GM12878 (cell line): ENCODE results near the gene PRKG1. TPM values are rescaled to one million over a fixed set of nuclear protein-coding genes. Genes with fewer than 3 reads are reported as not detected.

ENCODE experiments used
- ATAC-seq: fragments of 200-7000 bp; cut with Tn5 transposase; 3 replicates; pipeline ENCODE4 v1.9.1; 2020; ENCODE audit warnings: mild to moderate bottlenecking, moderate library complexity
- BruUV-seq: library from RNA; stranded (reverse); fragments of 400-500 nt; replicated peaks from 2 replicates; lab custom pipeline; 2021; lab: Mats Ljungman, UMichigan
- CTCF ChIA-PET: fragments of 300-600 bp; sonication (Branson Sonifier 250); formaldehyde crosslinking; extraction: SDS; loops from one replicate; lab custom pipeline; 2021; ENCODE audit warnings: inconsistent platforms; lab: Yijun Ruan, JAX
- POLR2A ChIA-PET: fragments of 350-600 bp; formaldehyde crosslinking; extraction: SDS; loops from one replicate; lab custom pipeline; 2021; ENCODE audit warnings: inconsistent platforms; lab: Charles Lee
- RAD21 ChIA-PET: fragments of 300-600 bp; sonication (Branson Sonifier 250); formaldehyde crosslinking; loops from one replicate; lab custom pipeline; 2023; ENCODE audit warnings: antibody characterized with exemption; ENCODE audit not compliant: unreplicated experiment; lab: Charles Lee
- SMC1A ChIA-PET: fragments of 300-600 bp; sonication (Branson Sonifier 250); formaldehyde crosslinking; loops from one replicate; lab custom pipeline; 2023; ENCODE audit not compliant: unreplicated experiment, uncharacterized antibody; lab: Charles Lee
- DNase-seq: peaks from one replicate; pipeline ENCODE4 v3.0.0-alpha.2; 2011; ENCODE audit warnings: low read depth, low spot score
- FAIRE-seq: peaks from 3 replicates; lab custom pipeline; 2011; peaks lifted over from hg19 to GRCh38; lab: Jason Lieb, UNC
- H2AFZ ChIP-seq: 2 replicates; pipeline ENCODE4 v1.6.0; 2011; ENCODE audit warnings: low read depth, low read length, control low read depth; ENCODE audit not compliant: control insufficient read depth
- H3K27ac ChIP-seq: 2 replicates; pipeline ENCODE4 v1.5.1; 2011; ENCODE audit warnings: control low read depth; ENCODE audit not compliant: control insufficient read depth, insufficient read depth
- H3K27me3 ChIP-seq, 2 experiments: replicated peaks in 1 of 2; 2 replicates each; pipeline versions ENCODE4 v1.6.0 to v1.6.1; 2011; ENCODE audit warnings: low read length in 1 of 2; ENCODE audit not compliant: control insufficient read depth in 2 of 2, insufficient read depth in 2 of 2
- H3K36me3 ChIP-seq, 2 experiments: 2 replicates each; pipeline ENCODE4 v1.5.1; 2011; ENCODE audit warnings: low read length in 1 of 2; ENCODE audit not compliant: control insufficient read depth in 2 of 2, insufficient read depth in 2 of 2
- H3K4me1 ChIP-seq: 2 replicates; pipeline ENCODE4 v1.6.1; 2011; ENCODE audit warnings: mild to moderate bottlenecking, low read length, moderate library complexity, mixed read lengths; ENCODE audit not compliant: control insufficient read depth, insufficient read depth
- H3K4me2 ChIP-seq: 2 replicates; pipeline ENCODE4 v1.6.0; 2011; ENCODE audit warnings: control low read depth; ENCODE audit not compliant: control insufficient read depth, insufficient read depth
- H3K4me3 ChIP-seq: fragments of 200-600 bp; sonication (generic); 2 replicates; pipeline ENCODE4 v1.5.1; 2016
- H3K79me2 ChIP-seq: 2 replicates; pipeline ENCODE4 v1.6.0; 2011; ENCODE audit warnings: low read length; ENCODE audit not compliant: control insufficient read depth, insufficient read depth
- H3K9ac ChIP-seq: 2 replicates; pipeline ENCODE4 v1.8.0; 2011; ENCODE audit warnings: low read length, control low read depth, mixed read lengths; ENCODE audit not compliant: control insufficient read depth, insufficient read depth
- H3K9me3 ChIP-seq: replicated peaks from 3 replicates; pipeline ENCODE4 v1.5.1; 2011; ENCODE audit warnings: mild to moderate bottlenecking, low read length; ENCODE audit not compliant: control insufficient read depth, insufficient read depth
- H4K20me1 ChIP-seq: 2 replicates; pipeline ENCODE4 v1.6.0; 2011; ENCODE audit not compliant: control insufficient read depth, insufficient read depth
- EGR1 ChIP-seq, 2 experiments: IDR thresholded peaks; 1 replicate in 1 of 2; 2 replicates in 1 of 2; pipeline ENCODE4 v1.6.1; 2011 to 2012; ENCODE audit warnings: low read depth in 2 of 2, low read length in 2 of 2, borderline replicate concordance in 1 of 2, mild to moderate bottlenecking in 1 of 2, moderate library complexity in 1 of 2
- JUNB ChIP-seq: IDR thresholded peaks from 2 replicates; pipeline ENCODE4 v1.6.1; 2016; ENCODE audit warnings: antibody characterized with exemption, mild to moderate bottlenecking
- NFXL1 ChIP-seq: fragments of 450-650 bp; IDR thresholded peaks from 2 replicates; pipeline ENCODE4 v1.6.1; 2017; ENCODE audit warnings: antibody characterized with exemption, mild to moderate bottlenecking, borderline replicate concordance
- NRF1 ChIP-seq: conservative IDR thresholded peaks from 2 replicates; pipeline ENCODE4 v1.6.1; 2011; ENCODE audit warnings: mild to moderate bottlenecking, low read depth, low read length, improper control_type of control experiment
- USF1 ChIP-seq: IDR thresholded peaks from 2 replicates; pipeline ENCODE4 v1.6.1; 2011; ENCODE audit warnings: borderline replicate concordance, low read depth, mild to moderate bottlenecking, moderate library complexity, mixed read lengths, low read length; ENCODE audit not compliant: insufficient read depth; ENCODE audit errors: extremely low read length
- ZBTB11 ChIP-seq: fragments of 450-650 bp; formaldehyde crosslinking; IDR thresholded peaks from 2 replicates; pipeline ENCODE4 v1.5.0; 2022; ENCODE audit warnings: mild to moderate bottlenecking, missing genetic modification characterization
- ZBTB40 ChIP-seq: fragments of 450-650 bp; IDR thresholded peaks from 2 replicates; pipeline ENCODE4 v1.6.1; 2016; ENCODE audit warnings: mild to moderate bottlenecking, moderate library complexity, borderline replicate concordance
- WGBS: methylation state at CpG from one replicate; pipeline ENCODE4 v1.1.6; 2016; ENCODE audit warnings: low lambda C conversion rate; ENCODE audit not compliant: insufficient replicate concordance, insufficient coverage; ENCODE audit errors: missing lambda C conversion rate; 5-methylcytosine and 5-hydroxymethylcytosine counted together
- in situ Hi-C: fragments of 300-500 bp; cut with MboI; formaldehyde crosslinking; loops from 9 replicates; pipeline ENCODE4 v1.14.3; 2018; ENCODE audit warnings: mixed read lengths
- intact Hi-C: fragments of 100-400 bp; cut with micrococcal nuclease; formaldehyde crosslinking; loops from one replicate; pipeline ENCODE4 v1.14.2; 2022; ENCODE audit not compliant: unreplicated experiment
- polyA plus RNA-seq, 11 experiments: library from polyadenylated mRNA; depleted of rRNA in 4 of 11; unstranded in 6 of 11; stranded (reverse) in 5 of 11; fragments of >200 nt; fragmentation: Nextera tagmentation in 4 of 11; fragmentation: Illumina TruSeq in 1 of 11; extraction: Ambion mirVana in 4 of 11; extraction: Trizol in 1 of 11; gene quantifications; 1 replicate in 1 of 11; 2 replicates in 10 of 11; pipeline versions ENCODE4 v1.2.1 to v1.2.3, GENCODE V29; 2011 to 2016; ENCODE audit warnings: inconsistent platforms in 2 of 11, missing spikeins in 2 of 11, low read depth in 1 of 11
- total RNA-seq, 4 experiments: library from RNA; depleted of rRNA in 3 of 4; stranded (reverse); fragments of >200 nt in 3 of 4; fragmentation: Illumina TruSeq in 1 of 4; extraction: Trizol in 1 of 4; gene quantifications; 2 replicates each; pipeline versions ENCODE4 v1.2.1 to v1.2.3, GENCODE V29; 2013 to 2021

Gene PRKG1
- total and polyA plus RNA-seq, 10 of the 15 experiments (the other 5 are each of a cell fraction or from before 2014, with no cell fraction given), result 0.04 to 0.05 TPM; not detected in 8

- no peak for FAIRE-seq
- RAD21 ChIA-PET, result no interaction called here
- POLR2A ChIA-PET, result no interaction called here
- no peak overlapping the region for H3K9ac ChIP-seq
- intact Hi-C loops, result no loop called here
- 0% methylated on average over 1 of the region's 1 CpG for WGBS
- no peak overlapping the region for H3K4me2 ChIP-seq
- H3K9me3 ChIP-seq, result no peaks in the 10 kb centered on the region
- no peaks in the 10 kb centered on the region for H3K36me3 ChIP-seq
- no TSS peak for BruUV-seq
- CTCF ChIA-PET, result no interaction called here
- no peak for ATAC-seq
- in situ Hi-C loops, result no loop called here
- H3K27me3 ChIP-seq, result no peaks in the 10 kb centered on the region
- no peak overlapping the region for H3K4me3 ChIP-seq
- DNase-seq, result no peak
- SMC1A ChIA-PET, result interaction anchor here (0.9 kb wide), 1 partner anchor 10 kb away, joined by 4 read pairs; no protein-coding TSS in a partner anchor
- no peaks in the 10 kb centered on the region for H4K20me1 ChIP-seq
- H2AFZ ChIP-seq, result no peak overlapping the region
- H3K4me1 ChIP-seq, result no peaks in the 10 kb centered on the region
- no peak overlapping the region for H3K27ac ChIP-seq
- H3K79me2 ChIP-seq, result no peaks in the 10 kb centered on the region
- TF ChIP-seq NFXL1, result no peak
- TF ChIP-seq EGR1 (IDR thresholded peaks at IDR 0.05; ENCODE audit: borderline replicate concordance in 1 of 2, low read depth in 2 of 2, low read length in 2 of 2), result no peak
- TF ChIP-seq NRF1, result no peak
- TF ChIP-seq JUNB, result no peak
- TF ChIP-seq ZBTB40, result no peak
- TF ChIP-seq USF1, result no peak
- no peak for TF ChIP-seq ZBTB11 (CRISPR knock-in tag)
Observed at GRCh38 chr10:52322323-52322722, 1248.0 kb downstream of the PRKG1 start.
